B cell (primary cell): ENCODE measurements around the gene MRPS23. TPM values are rescaled to one million over a fixed set of nuclear protein-coding genes. Genes with fewer than 3 reads are reported as not detected.
A peak's percentile ranks its signal among the peaks of the same experiment; 100 is the strongest.

ENCODE experiments used
- ATAC-seq: fragments of 200-7000 bp; cut with Tn5 transposase; one replicate; pipeline ENCODE4 v1.10.0; 2021; ENCODE audit warnings: low read depth, mild to moderate bottlenecking, moderate number of reproducible peaks, moderate library complexity
- CTCF ChIA-PET: fragments of 350-600 bp; sonication (Branson Sonifier 250); formaldehyde crosslinking; loops from one replicate; lab custom pipeline; 2021; ENCODE audit warnings: antibody characterized with exemption, inconsistent platforms; lab: Charles Lee
- POLR2A ChIA-PET: fragments of 350-600 bp; sonication (Branson Sonifier 250); formaldehyde crosslinking; loops from one replicate; lab custom pipeline; 2021; ENCODE audit warnings: antibody characterized with exemption; lab: Charles Lee
- DNase-seq: peaks from one replicate; pipeline ENCODE4 v3.0.0; 2013
- H2AFZ ChIP-seq: 2 replicates; pipeline ENCODE4 v1.6.1; 2012; ENCODE audit warnings: mild to moderate bottlenecking, low read depth, low read length; ENCODE audit not compliant: insufficient read depth, poor library complexity, severe bottlenecking
- H3K27ac ChIP-seq, 2 donors: 1 replicate in 1 of 2; 2 replicates in 1 of 2; pipeline ENCODE4 v1.5.1; 2012 to 2013; ENCODE audit warnings: low read length in 2 of 2, mild to moderate bottlenecking in 2 of 2, moderate library complexity in 1 of 2
- H3K27me3 ChIP-seq, 4 experiments: fragments of 200-600 bp in 1 of 4; sonication (generic) in 1 of 4; replicated peaks in 1 of 4; 1 replicate in 2 of 4; 2 replicates in 2 of 4; pipeline versions ENCODE4 v1.6.1 to v1.7.0; 2013 to 2016; ENCODE audit warnings: low read length in 3 of 4, mild to moderate bottlenecking in 2 of 4, mixed read lengths in 1 of 4, moderate library complexity in 1 of 4; ENCODE audit not compliant: insufficient read depth in 4 of 4, control insufficient read depth in 3 of 4; ENCODE audit errors: control extremely low read depth in 1 of 4
- H3K36me3 ChIP-seq, 2 experiments: replicated peaks in 1 of 2; 1 replicate in 1 of 2; 2 replicates in 1 of 2; pipeline versions ENCODE4 v1.6.1 to v1.7.1; 2013; ENCODE audit warnings: low read length in 1 of 2; ENCODE audit not compliant: insufficient read depth in 2 of 2, control insufficient read depth in 1 of 2; ENCODE audit errors: control extremely low read depth in 1 of 2, extremely low read depth in 1 of 2
- H3K4me1 ChIP-seq, 2 donors: fragments of 200-600 bp in 1 of 2; sonication (generic) in 1 of 2; 1 replicate in 1 of 2; 2 replicates in 1 of 2; pipeline versions ENCODE4 v1.5.1 to v1.6.1; 2013 to 2017; ENCODE audit warnings: low read length in 2 of 2; ENCODE audit not compliant: control insufficient read depth in 2 of 2, insufficient read depth in 2 of 2
- H3K4me2 ChIP-seq: replicated peaks from 2 replicates; pipeline ENCODE3; 2012; ENCODE audit warnings: mild to moderate bottlenecking, low read depth, low read length; ENCODE audit not compliant: poor library complexity, severe bottlenecking
- H3K4me3 ChIP-seq, 5 experiments: fragments of 200-600 bp in 1 of 5; sonication (generic) in 1 of 5; 1 replicate in 3 of 5; 2 replicates in 2 of 5; pipeline versions ENCODE4 v1.5.1 to v1.7.0; 2011 to 2016; ENCODE audit warnings: low read length in 4 of 5, mild to moderate bottlenecking in 4 of 5, low read depth in 2 of 5, control low read depth in 1 of 5, moderate library complexity in 1 of 5; ENCODE audit not compliant: insufficient read depth in 1 of 5; ENCODE audit errors: control extremely low read depth in 1 of 5, extremely low read depth in 1 of 5
- H3K79me2 ChIP-seq: fragments of 200-600 bp; sonication (generic); one replicate; pipeline ENCODE4 v1.6.0; 2016; ENCODE audit warnings: low read length; ENCODE audit not compliant: control insufficient read depth, insufficient read depth
- H3K9ac ChIP-seq: fragments of 200-600 bp; sonication (generic); 2 replicates; pipeline ENCODE4 v1.6.1; 2017; ENCODE audit warnings: mild to moderate bottlenecking, low read length, moderate library complexity
- H3K9me3 ChIP-seq, 3 donors: one replicate each; pipeline versions ENCODE4 v1.6.1 to v1.7.1; 2013; ENCODE audit warnings: low read length in 2 of 3; ENCODE audit not compliant: control insufficient read depth in 2 of 3, insufficient read depth in 1 of 3; ENCODE audit errors: control extremely low read depth in 1 of 3
- H4K20me1 ChIP-seq: 2 replicates; pipeline ENCODE4 v1.6.0; 2012; ENCODE audit warnings: mild to moderate bottlenecking, low read length; ENCODE audit not compliant: insufficient read depth, control insufficient read depth, poor library complexity, severe bottlenecking
- H3K27ac Mint-ChIP-seq: one replicate; pipeline ENCODE4 v1.8.0; 2021; ENCODE audit warnings: mixed read lengths
- H3K27me3 Mint-ChIP-seq: one replicate; pipeline ENCODE4 v1.8.0; 2021; ENCODE audit warnings: mixed read lengths
- H3K4me1 Mint-ChIP-seq: one replicate; pipeline ENCODE4 v1.8.0; 2021; ENCODE audit warnings: mixed read lengths
- H3K4me3 Mint-ChIP-seq: one replicate; pipeline ENCODE4 v1.8.0; 2021; ENCODE audit warnings: mixed read lengths
- H3K9me3 Mint-ChIP-seq: one replicate; pipeline ENCODE4 v1.8.0; 2022; ENCODE audit warnings: mixed read lengths; ENCODE audit not compliant: insufficient read depth
- EZH2 ChIP-seq: IDR thresholded peaks from 2 replicates; pipeline ENCODE4 v1.6.1; 2012; ENCODE audit warnings: borderline replicate concordance, low read depth, mild to moderate bottlenecking, moderate library complexity, low read length; ENCODE audit not compliant: insufficient read depth, poor library complexity, severe bottlenecking
- WGBS: methylation state at CpG from one replicate; pipeline ENCODE4 v1.1.5; 2013; ENCODE audit warnings: missing lambda C conversion rate; ENCODE audit not compliant: insufficient coverage; 5-methylcytosine and 5-hydroxymethylcytosine counted together
- intact Hi-C: fragments of 100-400 bp; cut with micrococcal nuclease; formaldehyde crosslinking; loops from one replicate; pipeline ENCODE4 v1.10.0; 2022
- polyA plus RNA-seq: library from polyadenylated mRNA; depleted of rRNA; stranded (reverse); fragments of >200 nt; gene quantifications from 2 replicates; pipeline ENCODE4 v1.2.3, GENCODE V29; 2012
- total RNA-seq, 2 donors: library from RNA; stranded (reverse); fragments of 120-200 nt in 1 of 2; gene quantifications; 1 replicate in 1 of 2; 2 replicates in 1 of 2; pipeline versions ENCODE4 v1.2.3 to v1.2.4, GENCODE V29; 2013 to 2022
- TF ChIP-seq, protein P1 (sequence below): fragments of 200-600 bp; IDR thresholded peaks from one replicate; pipeline ENCODE4 v1.8.0; 2022; ENCODE audit warnings: antibody characterized with exemption, mild to moderate bottlenecking

MRPS23 gene
- total and polyA plus RNA-seq, 2 donors (not counting 1 experiment from before 2014, with no cell fraction given): 10.3 to 25.4 TPM

- TF ChIP-seq, protein P1, sequence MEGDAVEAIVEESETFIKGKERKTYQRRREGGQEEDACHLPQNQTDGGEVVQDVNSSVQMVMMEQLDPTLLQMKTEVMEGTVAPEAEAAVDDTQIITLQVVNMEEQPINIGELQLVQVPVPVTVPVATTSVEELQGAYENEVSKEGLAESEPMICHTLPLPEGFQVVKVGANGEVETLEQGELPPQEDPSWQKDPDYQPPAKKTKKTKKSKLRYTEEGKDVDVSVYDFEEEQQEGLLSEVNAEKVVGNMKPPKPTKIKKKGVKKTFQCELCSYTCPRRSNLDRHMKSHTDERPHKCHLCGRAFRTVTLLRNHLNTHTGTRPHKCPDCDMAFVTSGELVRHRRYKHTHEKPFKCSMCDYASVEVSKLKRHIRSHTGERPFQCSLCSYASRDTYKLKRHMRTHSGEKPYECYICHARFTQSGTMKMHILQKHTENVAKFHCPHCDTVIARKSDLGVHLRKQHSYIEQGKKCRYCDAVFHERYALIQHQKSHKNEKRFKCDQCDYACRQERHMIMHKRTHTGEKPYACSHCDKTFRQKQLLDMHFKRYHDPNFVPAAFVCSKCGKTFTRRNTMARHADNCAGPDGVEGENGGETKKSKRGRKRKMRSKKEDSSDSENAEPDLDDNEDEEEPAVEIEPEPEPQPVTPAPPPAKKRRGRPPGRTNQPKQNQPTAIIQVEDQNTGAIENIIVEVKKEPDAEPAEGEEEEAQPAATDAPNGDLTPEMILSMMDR: peak; percentile 96
- TF ChIP-seq EZH2: no peak
- H3K27me3 ChIP-seq: peaks cover 0 to 35% (median 12%) of the 10 kb centered on the region in 4 experiments
- H3K27ac ChIP-seq: no peak overlapping the region
- H4K20me1 ChIP-seq: no peaks in the 10 kb centered on the region
- peaks cover 0 to 3% of the 10 kb centered on the region in 2 donors for H3K4me1 ChIP-seq
- Mint-ChIP-seq H3K27ac (peak overlapping the region; percentile 11), H3K27me3 (peaks cover 41% of the 10 kb centered on the region), H3K4me1 (peaks cover 5% of the 10 kb centered on the region), H3K9me3 (no peaks in the 10 kb centered on the region), H3K4me3 (no peak overlapping the region)
- intact Hi-C loops: loop anchor here (1.0 to 2.0 kb wide), 4 partner anchors 23 to 221 kb away; no protein-coding TSS in a partner anchor
- 65% methylated on average over 5 of the region's 6 CpGs for WGBS
- CTCF ChIA-PET: interaction anchor here (0.6 to 10.5 kb wide), 23 partner anchors 11 to 243 kb away, joined by 3 to 214 read pairs (median 5); partner anchors contain the start of genes MRPS23, SRSF1 and VEZF1
- H3K79me2 ChIP-seq: no peaks in the 10 kb centered on the region
- DNase-seq (peak; percentile 80), ATAC-seq (peak; percentile 93)
- no peak overlapping the region for H3K4me3 ChIP-seq
- no peaks in the 10 kb centered on the region for H3K9me3 ChIP-seq
- no peak overlapping the region for H3K9ac ChIP-seq
- no peak overlapping the region for H3K4me2 ChIP-seq
- POLR2A ChIA-PET: interaction anchor here (0.5 to 0.7 kb wide), 2 partner anchors 10 to 28 kb away, joined by 3 to 6 read pairs; no protein-coding TSS in a partner anchor
- H2AFZ ChIP-seq: no peak overlapping the region
- no peaks in the 10 kb centered on the region for H3K36me3 ChIP-seq
Measured at GRCh38 chr17:57892146-57892819, 42.4 kb upstream of the MRPS23 start.

DNA sequence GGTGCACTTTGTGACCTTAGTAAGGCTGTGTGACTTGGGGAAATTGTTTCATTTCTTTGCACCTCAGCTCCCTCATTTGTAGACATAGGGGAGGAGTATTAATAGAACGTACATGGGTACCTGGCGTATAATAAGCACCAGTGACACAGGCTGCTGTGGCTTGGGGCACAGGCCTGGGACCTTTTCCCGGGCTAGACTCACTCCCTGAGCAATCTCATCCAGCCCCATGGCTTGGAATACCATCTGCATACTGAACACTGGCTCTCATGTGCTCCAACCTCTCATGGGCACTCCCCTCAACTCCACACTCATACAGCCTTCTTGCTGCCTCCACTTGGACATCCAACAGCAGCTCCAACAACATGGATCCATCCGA, 41.0 kb upstream of the MRPS23 start:
- H4K20me1 ChIP-seq: no peaks in the 10 kb centered on the region
- Mint-ChIP-seq H3K4me1 (peaks cover 5% of the 10 kb centered on the region), H3K9me3 (no peaks in the 10 kb centered on the region), H3K27me3 (peaks cover 40% of the 10 kb centered on the region), H3K27ac (no peak overlapping the region), H3K4me3 (no peak overlapping the region)
- H3K9me3 ChIP-seq: no peaks in the 10 kb centered on the region
- H3K9ac ChIP-seq: no peak overlapping the region
- ATAC-seq: no peak
- CTCF ChIA-PET: interaction anchor here (0.5 to 10.5 kb wide), 11 partner anchors 9 to 663 kb away, joined by 3 to 214 read pairs (median 4); partner anchors contain the start of gene VEZF1
- peaks cover 0 to 3% of the 10 kb centered on the region in 2 donors for H3K4me1 ChIP-seq
- H3K36me3 ChIP-seq: no peaks in the 10 kb centered on the region
- POLR2A ChIA-PET: no interaction called here
- no peak overlapping the region for H3K4me3 ChIP-seq
- H3K4me2 ChIP-seq: no peak overlapping the region
- DNase-seq: no peak
- no peak overlapping the region for H2AFZ ChIP-seq
- intact Hi-C loops: no loop called here
- WGBS: 100% methylated on average over 3 of the region's 4 CpGs
- H3K79me2 ChIP-seq: no peaks in the 10 kb centered on the region
- TF ChIP-seq, protein P1: no peak
- no peak for TF ChIP-seq EZH2
- peaks cover 0 to 35% (median 12%) of the 10 kb centered on the region in 4 experiments for H3K27me3 ChIP-seq
- H3K27ac ChIP-seq: no peak overlapping the region
